HPDE6-E6E7 (cell line): Measurements from ENCODE around the gene ACTR3.
A peak's percentile ranks its signal among the peaks of the same experiment; 100 is the strongest.
"Not testable (repeated sequence)": the region's sequence is repeated elsewhere in the genome, so short reads cannot be mapped to it uniquely, and the experiment has no call there.

ENCODE experiments used
- DNase-seq: peaks from one replicate; pipeline ENCODE4 v3.0.0; 2011; ENCODE audit warnings: missing footprints; ENCODE audit errors: extremely low spot score

ACTR3 gene

DNA sequence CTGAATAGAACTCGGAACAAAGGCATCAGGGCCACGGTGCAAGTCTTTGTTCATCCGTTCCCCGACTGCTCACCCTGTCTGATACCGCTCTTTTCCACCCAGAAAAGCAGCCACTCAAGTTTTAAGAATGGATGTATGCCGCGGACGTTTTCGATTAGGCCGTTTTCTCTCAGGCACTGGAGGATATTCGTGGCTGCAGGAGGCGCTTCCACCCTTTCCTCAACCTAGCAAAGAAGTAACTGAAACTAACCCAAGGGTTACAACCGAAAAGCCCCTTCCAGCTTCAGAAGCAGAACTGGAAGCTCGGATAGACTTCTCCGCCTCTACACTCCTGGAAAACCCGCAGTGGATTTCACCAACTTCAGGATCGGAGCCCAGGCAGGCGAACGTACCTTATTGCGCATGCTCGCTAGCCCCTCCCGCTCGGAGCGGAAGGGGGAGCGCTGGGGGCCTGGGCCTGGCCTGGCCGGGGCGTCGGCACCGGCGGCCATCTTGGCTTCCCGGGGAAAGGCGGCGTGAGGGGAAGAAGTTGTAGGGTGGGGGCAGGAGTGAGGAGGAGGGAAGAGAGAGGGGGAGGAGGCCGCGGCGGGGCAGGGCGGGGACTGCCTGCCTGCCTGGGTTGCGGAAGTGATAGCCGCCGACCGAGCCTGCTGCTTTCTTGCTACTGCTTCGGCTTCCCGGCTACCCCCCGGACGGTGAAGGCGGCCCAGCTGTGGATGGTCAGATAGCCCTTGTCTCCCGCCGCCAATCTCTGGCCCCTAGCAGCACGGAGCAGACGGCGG lies at the start of gene ACTR3:
Gene ACTR3 (plus strand): TSS at position 619 of the 782 bp plus-strand sequence. CDS start 191 bp downstream, outside the sequence.
- peak; percentile 89 for DNase-seq

DNA sequence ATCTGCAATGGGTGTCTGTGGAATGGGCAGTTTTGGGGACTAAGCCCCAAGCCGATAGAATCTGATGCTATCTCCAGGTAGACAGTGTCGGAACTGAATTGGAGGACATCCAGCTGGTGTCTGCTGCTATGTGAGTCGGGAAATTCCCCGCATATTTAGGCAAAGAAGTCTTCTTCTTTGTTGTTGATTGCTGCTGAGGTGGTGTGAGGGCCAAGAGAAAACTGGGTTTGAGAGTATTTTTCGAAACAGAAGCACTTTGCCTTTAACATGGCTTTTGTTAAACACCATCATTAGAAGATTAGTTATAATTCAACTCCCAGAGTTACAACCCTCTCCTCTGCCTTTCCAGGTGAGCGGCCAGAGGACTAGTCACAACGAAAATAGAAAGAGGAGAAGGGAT lies 49.4 kb upstream of the ACTR3 start:
- DNase-seq: no peak

DNA sequence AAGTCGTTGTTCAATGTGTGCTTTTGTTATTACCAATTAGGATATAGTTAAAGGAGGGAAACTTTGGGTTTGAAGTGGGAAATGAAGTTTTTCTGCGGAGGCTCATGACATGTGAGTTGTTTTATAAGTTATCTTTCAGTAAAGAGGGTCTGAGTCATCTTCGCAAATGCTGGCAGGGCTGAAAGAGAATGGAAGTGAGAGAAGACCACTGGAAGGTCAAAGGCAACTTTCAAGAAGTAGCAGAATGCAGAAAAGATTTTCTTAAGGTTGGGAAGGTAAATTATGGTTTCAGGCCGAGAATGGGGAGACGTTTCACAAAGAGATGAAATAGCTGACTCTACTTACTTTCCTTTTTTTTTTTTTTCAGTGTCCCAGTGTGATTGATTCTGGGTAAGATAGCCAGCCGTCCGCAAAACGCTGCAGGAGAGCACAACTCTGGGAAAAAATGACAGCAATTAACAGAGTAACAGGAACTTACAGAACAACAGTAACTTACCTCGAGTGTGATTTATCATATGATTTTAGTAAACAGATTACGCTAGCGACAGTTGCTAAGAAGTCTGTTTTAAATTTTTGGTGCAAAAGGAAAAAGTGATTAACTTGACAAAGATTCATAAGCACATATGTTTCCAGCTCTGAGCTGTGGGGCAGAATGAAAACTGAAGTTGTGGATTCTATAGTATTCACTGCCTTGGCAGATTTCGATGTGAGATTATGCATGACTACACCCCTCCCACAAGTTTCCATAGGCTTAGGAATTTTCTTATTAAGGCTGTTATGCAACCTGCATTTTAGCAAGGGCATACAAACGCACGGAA lies 46.8 kb upstream of the ACTR3 start:
- peak; percentile 49 for DNase-seq

DNA sequence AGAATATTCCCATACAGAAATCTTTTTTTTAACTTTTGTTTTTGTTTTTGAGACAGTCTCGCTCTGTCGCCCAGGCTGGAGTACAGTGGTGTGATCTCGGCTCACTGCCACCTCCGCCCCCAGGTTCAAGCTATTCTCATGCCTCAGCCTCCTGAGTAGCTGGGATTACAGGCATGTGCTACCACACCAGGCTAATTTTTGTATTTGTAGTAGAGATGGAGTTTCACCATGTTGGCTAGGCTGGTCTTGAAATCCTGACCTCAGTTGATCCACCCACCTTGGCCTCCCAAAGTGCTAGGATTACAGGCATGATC lies 46.2 kb upstream of the ACTR3 start:
- not testable (repeated sequence) for DNase-seq

DNA sequence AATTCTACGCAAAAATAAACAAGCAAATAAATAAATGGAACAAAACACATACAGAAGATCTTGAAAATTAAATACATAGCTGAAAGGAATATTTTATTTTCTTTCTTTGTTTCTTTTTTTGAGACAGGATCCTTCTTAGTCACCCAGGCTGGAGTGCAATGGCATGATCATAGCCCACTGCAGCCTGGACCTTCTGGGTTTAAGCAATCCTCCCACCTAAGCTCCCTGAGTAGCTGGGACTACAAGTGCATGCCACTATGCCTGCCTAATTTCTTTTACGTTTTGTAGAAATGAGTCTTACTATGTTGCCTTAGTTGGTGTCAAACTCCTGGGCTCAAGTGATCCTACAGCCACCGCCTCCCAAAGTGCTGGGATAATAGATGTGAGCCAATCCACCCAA lies 44.6 kb upstream of the ACTR3 start:
- no peak for DNase-seq

DNA sequence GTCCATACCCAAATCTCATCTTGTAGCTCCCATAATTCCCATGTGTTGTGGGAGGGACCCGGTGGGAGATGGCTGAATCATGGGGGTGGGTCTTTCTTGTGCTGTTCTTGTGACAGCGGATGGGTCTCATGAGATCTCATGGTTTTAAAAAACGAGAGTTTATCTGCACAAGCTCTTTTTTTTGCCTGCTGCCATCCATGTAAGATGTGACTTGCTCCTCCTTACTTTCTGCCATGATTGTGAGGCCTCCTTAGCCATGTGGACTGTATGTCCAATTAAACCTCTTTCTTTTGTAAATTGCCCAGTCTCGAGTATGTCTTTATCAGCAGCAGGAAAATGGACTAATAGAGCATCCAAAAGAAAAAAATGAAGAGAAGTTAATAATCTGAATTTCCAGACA lies 44.1 kb upstream of the ACTR3 start:
- not testable (repeated sequence) for DNase-seq

DNA sequence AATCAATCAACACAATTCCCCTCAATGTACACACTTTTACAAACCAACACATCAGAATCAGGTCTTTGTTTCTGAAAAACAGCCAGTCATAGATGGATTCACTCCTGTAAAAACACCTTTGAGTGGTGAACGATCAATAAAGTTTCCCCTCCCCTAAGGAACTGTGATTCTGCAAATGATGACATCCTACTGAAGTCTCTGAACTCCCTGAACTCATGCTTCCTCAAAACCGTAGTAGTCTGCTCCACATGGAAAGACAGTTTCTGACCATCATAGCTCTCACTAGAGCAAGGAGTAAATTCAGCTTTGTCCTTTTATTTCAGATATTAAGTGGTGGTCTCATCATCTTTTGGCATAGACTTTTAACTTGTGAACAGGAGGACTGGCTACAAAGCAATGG lies 43.5 kb upstream of the ACTR3 start:
- DNase-seq: no peak

DNA sequence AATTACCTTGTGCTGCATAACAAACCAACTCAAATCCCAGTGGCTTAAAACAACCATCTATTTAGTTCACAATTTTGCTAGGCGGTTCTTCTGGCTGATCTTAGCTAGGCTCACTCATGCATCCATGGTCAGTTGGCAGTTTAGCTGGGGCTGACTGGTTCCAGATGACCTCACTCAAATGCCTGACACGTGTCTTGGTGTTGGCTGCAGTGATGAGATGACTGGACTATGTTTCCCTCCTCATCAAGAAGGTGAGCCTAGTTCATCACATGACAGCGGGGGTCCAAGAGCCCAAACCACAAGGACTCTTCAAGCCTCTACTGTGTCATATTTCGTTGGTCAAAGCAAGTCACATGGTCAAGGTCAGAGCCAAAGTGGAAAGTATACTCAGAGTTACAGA lies 42.7 kb upstream of the ACTR3 start:
- DNase-seq: no peak

DNA sequence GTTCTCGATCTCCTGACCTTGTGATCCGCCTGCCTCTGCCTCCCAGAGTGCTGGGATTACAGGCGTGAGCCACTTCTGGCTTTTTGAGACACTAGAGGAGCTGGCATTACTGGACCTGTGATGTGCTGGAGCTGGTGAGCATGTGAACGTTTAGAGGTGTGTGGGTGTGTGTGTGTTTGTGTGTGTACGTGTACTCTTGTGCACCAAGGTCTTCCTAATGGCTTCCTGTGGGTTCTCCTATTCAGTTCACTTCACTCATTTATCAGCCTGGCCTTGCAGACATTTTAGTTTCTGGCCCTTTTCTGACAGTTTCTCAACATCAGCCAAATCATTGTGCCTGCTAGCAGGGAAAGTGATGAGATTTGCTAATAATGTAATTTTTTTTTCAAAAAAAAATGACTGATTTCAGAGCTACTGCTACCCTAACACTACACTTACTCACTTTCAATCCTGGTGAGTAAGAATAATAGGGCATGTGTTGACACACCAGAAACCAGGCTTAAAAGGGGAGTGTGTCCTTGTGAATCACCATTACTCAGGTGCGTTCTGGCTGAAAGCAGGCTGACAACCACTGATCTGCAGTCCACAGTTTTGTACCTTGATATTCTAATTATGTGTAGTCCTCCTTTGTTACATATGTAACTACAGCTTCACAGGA lies 41.0 kb upstream of the ACTR3 start:
- DNase-seq: peak; percentile 96

DNA sequence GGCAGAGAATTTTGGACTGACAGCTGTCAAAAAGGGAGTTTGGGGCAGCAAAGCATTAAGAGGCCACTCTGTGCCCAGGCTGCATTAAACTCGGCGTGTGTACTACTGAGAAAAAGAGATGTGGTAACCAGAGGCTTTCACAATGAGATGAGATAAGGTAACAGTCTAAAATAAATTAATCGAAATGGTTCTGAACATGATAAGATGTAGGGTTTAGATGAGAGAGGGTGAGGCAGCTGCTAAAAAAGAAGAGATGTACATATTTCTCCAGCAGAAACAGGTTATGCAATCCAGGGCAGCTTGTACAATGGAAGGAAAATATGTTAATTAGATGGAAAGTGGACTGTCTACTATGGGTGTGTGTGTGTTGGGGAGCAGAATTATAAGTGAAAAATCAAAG lies 39.2 kb upstream of the ACTR3 start:
- no peak for DNase-seq

DNA sequence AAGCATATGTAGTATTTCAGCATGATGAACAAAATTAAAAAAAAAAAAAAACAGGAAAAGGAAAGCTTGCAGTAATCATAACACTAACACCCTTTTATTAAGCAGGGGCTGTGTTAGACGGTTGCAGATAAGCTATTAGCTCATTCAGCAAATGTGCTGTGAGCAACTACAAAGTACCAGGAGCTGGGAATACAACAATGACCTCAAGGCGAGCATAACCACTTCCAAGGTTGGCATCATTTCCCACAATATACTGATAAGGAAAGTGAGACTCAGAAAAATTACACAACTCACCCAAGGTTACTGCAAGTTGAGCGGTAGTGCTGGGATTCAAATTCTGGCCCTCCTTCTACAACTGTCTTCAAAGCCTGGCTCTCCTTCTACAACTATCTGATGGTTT lies 38.2 kb upstream of the ACTR3 start:
- DNase-seq: no peak

DNA sequence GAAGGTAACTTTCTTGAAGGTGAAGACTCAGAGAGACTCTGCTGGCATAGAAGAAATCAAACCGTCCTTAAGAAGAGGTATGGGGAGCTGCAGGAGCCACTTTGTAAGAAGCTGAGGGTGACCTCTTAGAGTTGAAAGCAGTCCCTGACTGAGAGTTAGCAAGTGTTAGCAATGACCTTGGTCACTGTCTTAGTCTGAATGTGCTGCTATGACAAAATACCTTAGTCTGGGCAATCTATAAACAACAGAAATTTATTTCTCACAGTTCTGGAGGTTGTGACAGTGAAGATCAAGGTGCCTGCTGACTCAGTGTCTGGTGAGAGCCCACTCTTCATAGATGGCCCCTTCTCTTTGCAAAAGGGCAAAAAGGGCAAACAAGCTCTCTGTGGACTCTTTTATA lies 35.7 kb upstream of the ACTR3 start:
- no peak for DNase-seq

DNA sequence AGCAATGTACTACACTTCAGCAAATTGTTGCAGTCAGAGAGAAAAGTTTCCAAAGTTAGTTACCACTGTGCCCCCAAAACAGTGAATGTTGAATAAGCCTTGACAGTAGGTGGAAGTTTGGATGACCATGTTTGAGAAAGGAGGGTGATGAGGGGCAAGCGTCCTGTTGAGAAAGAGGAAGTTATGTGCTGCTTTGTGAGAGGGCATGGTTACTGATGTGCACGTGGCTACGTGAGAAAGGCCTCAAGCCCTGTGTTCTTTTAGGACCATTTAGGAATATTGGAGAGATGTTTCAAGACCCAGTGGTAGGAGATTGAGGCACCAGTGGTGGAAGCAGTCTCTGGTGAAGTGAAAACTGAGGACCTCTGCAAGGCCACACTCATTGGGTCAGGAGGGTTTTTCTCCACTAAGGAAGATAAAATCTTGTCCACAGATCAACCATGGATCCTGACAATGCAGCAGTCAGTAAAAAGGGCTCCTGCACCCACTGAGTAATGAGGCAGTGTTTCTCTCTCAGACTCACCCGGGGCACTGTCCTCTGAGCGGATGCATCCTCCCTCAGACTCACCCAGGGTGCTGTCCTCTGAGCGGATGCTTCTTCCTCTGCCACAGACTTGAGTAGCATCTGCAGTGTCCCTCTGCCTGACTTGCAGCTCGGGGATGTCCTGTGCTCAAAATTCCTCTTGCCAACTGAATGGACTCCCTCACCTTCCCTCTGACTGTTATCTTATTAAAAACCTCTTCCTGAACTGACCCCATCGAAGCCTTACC lies 34.7 kb upstream of the ACTR3 start:
- DNase-seq: no peak

DNA sequence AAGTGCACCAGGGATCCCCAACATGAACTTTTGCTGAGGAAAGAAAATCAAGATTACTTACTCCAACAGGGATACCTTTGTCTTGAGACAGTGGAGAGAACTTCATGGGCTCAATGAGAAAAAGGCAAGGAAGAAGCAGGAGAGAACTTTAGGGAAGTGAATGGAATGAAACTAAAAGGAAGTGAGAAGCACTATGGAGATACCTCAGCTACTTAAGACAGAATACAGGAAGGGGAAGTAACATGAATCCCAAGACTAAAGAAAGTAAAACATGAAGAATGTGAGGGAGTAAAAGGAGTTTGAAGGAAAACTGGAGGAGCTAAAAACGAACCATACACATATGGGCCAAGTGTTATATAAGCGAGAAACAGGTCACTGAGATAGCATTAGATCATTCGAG lies 32.4 kb upstream of the ACTR3 start:
- no peak for DNase-seq

DNA sequence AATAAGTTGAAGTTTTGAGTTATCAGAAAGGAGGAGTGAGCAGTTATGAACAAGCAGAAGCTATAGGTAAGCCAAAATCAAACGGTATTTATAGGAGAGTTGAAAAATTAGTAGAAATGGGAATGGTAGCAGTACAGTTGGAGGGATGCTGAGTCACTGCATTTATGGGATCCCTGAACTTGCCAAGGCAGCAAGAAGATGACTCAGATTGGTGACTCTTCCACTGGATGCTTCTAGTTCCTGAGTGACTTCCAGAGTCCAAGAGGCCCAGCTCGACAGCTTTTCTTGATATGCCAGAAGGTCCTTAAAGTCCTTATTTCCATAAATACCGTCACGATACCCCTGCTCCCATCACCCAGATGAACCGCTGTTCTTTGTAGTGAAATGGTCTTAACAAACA lies 31.1 kb upstream of the ACTR3 start:
- DNase-seq: peak; percentile 70

DNA sequence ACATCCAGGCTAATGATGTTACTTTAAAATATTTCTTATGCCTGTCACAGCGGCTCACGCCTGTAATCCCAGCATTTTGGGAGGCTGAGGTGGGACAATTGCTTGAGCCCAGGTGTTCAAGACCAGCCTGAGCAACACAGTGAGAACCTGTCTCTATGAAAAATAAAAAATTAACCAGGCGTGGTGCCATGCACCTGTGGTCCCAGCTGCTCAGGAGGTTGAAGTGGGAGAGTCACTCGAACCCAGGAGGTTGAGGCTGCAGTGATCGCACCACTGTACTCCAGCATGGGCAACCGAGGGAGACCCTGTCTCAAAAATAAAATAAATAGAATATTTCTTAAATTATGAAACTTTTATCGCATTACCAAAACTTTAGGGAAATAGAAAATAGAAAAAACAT lies 28.1 kb upstream of the ACTR3 start:
- no peak for DNase-seq

DNA sequence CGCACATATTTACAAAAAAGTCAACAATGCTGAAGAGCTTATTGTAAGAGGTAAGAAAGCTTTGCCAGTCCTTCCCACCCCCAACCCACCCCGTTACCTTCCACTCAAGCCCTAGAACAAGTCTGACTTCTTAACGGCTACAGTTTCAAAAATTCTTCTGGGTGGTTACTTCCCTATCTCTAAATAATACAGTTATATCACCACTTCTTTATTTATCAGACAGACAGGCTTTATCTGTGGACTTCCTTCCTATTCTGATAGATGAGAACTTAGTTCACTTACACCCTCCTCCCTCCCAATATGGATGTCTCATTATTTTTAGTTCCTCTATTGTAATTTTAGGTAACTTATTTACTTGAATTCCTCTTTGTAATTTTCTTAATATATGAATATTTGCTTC lies 26.7 kb upstream of the ACTR3 start:
- DNase-seq: no peak

DNA sequence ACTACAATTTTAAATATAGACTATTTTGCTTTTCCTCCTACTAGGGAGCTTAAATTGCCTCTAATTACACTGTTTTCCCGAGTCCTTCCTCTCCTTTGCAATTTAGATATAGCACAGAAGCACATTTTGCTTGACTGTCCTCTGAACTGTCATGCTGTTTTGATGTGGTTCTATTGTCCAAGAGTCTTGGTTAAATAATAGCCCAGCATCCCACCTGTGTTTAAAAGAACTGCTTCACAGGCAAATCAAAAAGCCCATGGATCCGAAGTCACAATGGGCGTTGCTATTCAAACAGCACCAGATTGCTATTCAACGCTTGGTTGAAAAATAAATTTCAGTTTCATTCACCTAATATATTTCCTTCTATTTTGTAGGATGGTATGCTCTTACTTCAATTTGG lies 22.3 kb upstream of the ACTR3 start:
- DNase-seq: no peak

DNA sequence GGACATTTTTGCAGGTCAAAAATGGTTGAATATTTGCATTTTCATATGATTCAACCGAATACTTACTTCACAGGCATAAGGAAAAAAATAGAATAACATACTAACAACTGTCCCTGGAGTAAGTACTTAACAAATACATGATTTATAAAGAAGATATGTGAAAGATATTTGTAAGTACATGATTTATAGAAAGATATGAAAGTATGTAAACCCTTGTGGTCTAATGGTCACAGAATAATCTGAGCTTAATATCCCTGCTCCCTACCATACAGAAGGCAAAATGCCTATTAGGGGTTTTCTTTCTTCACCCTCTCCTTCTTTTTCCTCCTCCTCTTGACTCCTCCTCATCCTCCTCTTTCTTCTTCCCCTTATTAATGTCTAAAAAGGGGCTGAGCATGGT lies 20.6 kb upstream of the ACTR3 start:
- no peak for DNase-seq

DNA sequence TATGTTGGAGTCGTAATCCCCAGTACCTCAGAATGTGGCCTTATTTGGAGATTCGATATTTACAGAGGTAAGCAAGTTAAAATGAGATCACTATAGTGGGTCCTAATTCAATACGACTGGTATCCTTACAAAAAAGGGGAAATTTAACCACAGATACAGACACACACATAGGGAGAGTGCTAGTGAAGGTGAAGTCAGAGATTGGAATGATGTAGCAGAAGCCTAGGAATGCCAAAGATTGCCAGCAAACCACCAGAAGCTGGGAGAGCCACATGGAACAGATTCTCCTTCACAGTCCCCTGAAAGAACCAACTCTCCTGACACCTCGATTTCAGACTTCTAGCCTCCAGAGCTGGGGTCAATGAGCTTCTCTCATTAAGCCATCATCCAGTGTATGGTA lies 17.7 kb upstream of the ACTR3 start:
- DNase-seq: no peak

DNA sequence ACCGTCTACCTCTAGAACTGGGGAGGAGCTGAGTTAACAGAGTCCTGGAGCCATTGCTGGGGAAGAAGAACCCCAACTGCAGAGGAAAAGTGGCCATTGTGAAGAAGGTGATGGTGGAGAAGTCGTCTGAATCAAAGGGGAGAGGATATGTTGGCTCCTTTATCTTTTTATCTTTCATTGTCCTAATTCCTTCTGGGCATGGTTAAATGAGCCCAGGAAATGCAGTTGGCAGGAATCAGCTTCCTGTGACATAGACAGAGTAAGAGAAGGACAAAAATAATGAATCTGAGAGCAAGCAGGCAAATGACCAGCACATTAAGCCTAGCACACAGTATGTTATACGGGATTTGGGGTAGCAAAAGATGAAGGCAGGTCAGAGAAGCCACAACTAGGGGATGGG lies 16.0 kb upstream of the ACTR3 start:
- no peak for DNase-seq

DNA sequence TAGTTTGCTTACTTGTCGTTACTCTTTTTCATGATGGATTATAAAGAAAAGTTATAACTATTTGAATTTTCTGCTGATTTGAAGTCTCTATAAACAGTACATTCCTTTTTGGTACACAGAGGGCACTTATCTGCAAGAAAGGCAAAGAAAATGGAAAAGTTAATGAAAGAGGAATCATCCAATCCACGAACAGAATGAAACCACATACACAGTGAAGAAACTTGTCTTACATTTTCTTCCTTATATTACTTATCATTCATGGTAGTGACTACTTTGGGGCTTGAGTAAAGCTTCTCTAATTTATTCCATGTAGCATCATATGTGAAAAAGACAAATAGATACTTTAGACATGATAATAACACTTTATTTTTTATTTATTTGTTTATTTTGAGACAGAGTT lies 14.8 kb upstream of the ACTR3 start:
- no peak for DNase-seq
